Measurements from ENCODE around the gene KANSL1. TPM values are rescaled to one million over a fixed set of nuclear protein-coding genes. Genes with fewer than 3 reads are reported as not detected.
"Not testable (repeated sequence)": the region's sequence is repeated elsewhere in the genome, so short reads cannot be mapped to it uniquely, and the experiment has no call there.

Gene KANSL1
- total and polyA plus RNA-seq, 9 of the 15 experiments (the other 6 are each of a cell fraction or from before 2014, with no cell fraction given) = 3.6 to 55.4 (median 31.8) TPM

- TF ChIP-seq MTA3 (IDR thresholded peaks at IDR 0.05; ENCODE audit: borderline replicate concordance) = 0 out of 2 replicates have a peak, but pooled peaks have one; percentile 48
- TF ChIP-seq NBN (IDR thresholded peaks at IDR 0.05; ENCODE audit: low read depth) = peak; percentile 87; the same call in 1 of the 2 replicates
- 0 out of 2 replicates have a peak, but pooled peaks have one; percentile 43 for TF ChIP-seq GATA2 (CRISPR knock-in tag; IDR thresholded peaks at IDR 0.05)
- TF ChIP-seq MLLT1 (IDR thresholded peaks at IDR 0.05) = peak; percentile 61 to 87; a peak in 2 of 4 replicates
- peak; percentile 25; the same call in 1 of the 2 replicates for TF ChIP-seq ATF3 (IDR thresholded peaks at IDR 0.05)
- not testable (repeated sequence) for TF ChIP-seq ATF3 (CRISPR knock-in tag; conservative IDR thresholded peaks at IDR 0.05); NR2C2 (CRISPR knock-in tag; IDR thresholded peaks at IDR 0.05); NR2C1 (IDR thresholded peaks at IDR 0.05)
- TF ChIP-seq ZNF395 (CRISPR knock-in tag; IDR thresholded peaks at IDR 0.05) = 0 out of 2 replicates have a peak, but pooled peaks have one; percentile 49
- peak; percentile 94 for TF ChIP-seq ADNP (tag; IDR thresholded peaks at IDR 0.05)
- TF ChIP-seq NR2C2 (tag; IDR thresholded peaks at IDR 0.05) = peak; percentile 45; the same call in 1 of the 2 replicates
- TF ChIP-seq BCOR (IDR thresholded peaks at IDR 0.05) = peak; percentile 92
- peak; percentile 63; the same call in 1 of the 2 replicates for TF ChIP-seq HDAC2 (IDR thresholded peaks at IDR 0.05)
- peak; percentile 61 for TF ChIP-seq ARID1B (IDR thresholded peaks at IDR 0.05)
- peak; percentile 8; the same call in 1 of the 2 replicates for TF ChIP-seq NR2C1 (tag; IDR thresholded peaks at IDR 0.05)
- TF ChIP-seq CTBP1 (IDR thresholded peaks at IDR 0.05; ENCODE audit: borderline replicate concordance) = peak; percentile 55; the same call in 1 of the 2 replicates
- TF ChIP-seq HDGF (IDR thresholded peaks at IDR 0.05) = peak; percentile 63; the same call in 1 of the 2 replicates
- 0 out of 2 replicates have a peak, but pooled peaks have one; percentile 36 for TF ChIP-seq SOX6 (IDR thresholded peaks at IDR 0.05)
- TF ChIP-seq DPF2 (IDR thresholded peaks at IDR 0.05) = peak; percentile 76; the same call in 1 of the 2 replicates
- TF ChIP-seq SMARCA4 (IDR thresholded peaks at IDR 0.05) = peak; percentile 67; the same call in 1 of the 2 replicates
- TF ChIP-seq SMAD3 (CRISPR knock-in tag; conservative IDR thresholded peaks at IDR 0.05) = 0 out of 2 replicates have a peak, but pooled peaks have one; percentile 22
- TF ChIP-seq C11orf30 (IDR thresholded peaks at IDR 0.05; ENCODE audit: low read depth) = peak; percentile 80
Measured at GRCh38 chr17:46101785-46102617, 91.2 kb downstream of the KANSL1 start (continued).

Measured in K562 (cell line).